ENCODE measurements around the gene SLC16A2.

Gene SLC16A2

DNA sequence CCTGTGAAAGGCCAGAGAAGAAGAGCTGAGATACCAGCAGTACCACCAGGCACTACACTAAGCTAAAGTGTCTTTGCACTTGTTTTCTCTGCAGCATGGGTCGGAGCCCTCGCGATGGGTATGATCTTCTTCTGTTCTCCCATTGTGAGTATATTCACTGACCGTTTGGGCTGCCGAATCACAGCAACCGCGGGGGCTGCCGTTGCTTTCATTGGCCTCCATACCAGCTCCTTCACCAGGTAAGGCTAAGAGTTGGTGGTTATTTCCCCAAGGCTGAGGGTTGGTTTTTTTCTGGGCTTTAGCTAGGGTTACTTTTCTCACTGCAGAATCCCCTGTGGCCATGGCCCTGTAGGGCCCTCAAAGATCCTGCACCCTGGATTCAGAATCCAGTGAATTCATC, 99.6 kb downstream of the SLC16A2 start:
- H3K4me1 ChIP-seq (ENCODE audit: control insufficient read depth, low read length) = no peaks in the 10 kb centered on the region
- H3K27ac ChIP-seq (ENCODE audit: low read depth, low read length) = no peak overlapping the region
- no peaks in the 10 kb centered on the region for H4K20me1 ChIP-seq (ENCODE audit: control insufficient read depth, insufficient read depth, low read depth, low read length)
- H3K4me3 ChIP-seq (ENCODE audit: low read length) = no peak overlapping the region
- H3K9me2 ChIP-seq (replicated peaks; ENCODE audit: control insufficient read depth, low read length) = no peaks in the 10 kb centered on the region
- no peaks in the 10 kb centered on the region for H3F3A ChIP-seq (ENCODE audit: control insufficient read depth, insufficient read depth)
- no peak for TF ChIP-seq EZH2phosphoT487 (IDR thresholded peaks at IDR 0.05; ENCODE audit: borderline replicate concordance, low read length)
- TF ChIP-seq, protein P1, sequence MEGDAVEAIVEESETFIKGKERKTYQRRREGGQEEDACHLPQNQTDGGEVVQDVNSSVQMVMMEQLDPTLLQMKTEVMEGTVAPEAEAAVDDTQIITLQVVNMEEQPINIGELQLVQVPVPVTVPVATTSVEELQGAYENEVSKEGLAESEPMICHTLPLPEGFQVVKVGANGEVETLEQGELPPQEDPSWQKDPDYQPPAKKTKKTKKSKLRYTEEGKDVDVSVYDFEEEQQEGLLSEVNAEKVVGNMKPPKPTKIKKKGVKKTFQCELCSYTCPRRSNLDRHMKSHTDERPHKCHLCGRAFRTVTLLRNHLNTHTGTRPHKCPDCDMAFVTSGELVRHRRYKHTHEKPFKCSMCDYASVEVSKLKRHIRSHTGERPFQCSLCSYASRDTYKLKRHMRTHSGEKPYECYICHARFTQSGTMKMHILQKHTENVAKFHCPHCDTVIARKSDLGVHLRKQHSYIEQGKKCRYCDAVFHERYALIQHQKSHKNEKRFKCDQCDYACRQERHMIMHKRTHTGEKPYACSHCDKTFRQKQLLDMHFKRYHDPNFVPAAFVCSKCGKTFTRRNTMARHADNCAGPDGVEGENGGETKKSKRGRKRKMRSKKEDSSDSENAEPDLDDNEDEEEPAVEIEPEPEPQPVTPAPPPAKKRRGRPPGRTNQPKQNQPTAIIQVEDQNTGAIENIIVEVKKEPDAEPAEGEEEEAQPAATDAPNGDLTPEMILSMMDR (IDR thresholded peaks at IDR 0.05; ENCODE audit: low read depth, low read length, poor library complexity, severe bottlenecking) = no peak
- no peaks in the 10 kb centered on the region for H3K27me3 ChIP-seq (ENCODE audit: control insufficient read depth, low read length)
- H3K4me2 ChIP-seq (ENCODE audit: low read length) = no peak overlapping the region
- no peaks in the 10 kb centered on the region for H3K9me3 ChIP-seq (ENCODE audit: control insufficient read depth, insufficient read depth, low read length)
- H3K36me3 ChIP-seq (ENCODE audit: control insufficient read depth, low read length) = no peaks in the 10 kb centered on the region
- H3K79me2 ChIP-seq (ENCODE audit: control insufficient read depth, low read length) = no peaks in the 10 kb centered on the region

DNA sequence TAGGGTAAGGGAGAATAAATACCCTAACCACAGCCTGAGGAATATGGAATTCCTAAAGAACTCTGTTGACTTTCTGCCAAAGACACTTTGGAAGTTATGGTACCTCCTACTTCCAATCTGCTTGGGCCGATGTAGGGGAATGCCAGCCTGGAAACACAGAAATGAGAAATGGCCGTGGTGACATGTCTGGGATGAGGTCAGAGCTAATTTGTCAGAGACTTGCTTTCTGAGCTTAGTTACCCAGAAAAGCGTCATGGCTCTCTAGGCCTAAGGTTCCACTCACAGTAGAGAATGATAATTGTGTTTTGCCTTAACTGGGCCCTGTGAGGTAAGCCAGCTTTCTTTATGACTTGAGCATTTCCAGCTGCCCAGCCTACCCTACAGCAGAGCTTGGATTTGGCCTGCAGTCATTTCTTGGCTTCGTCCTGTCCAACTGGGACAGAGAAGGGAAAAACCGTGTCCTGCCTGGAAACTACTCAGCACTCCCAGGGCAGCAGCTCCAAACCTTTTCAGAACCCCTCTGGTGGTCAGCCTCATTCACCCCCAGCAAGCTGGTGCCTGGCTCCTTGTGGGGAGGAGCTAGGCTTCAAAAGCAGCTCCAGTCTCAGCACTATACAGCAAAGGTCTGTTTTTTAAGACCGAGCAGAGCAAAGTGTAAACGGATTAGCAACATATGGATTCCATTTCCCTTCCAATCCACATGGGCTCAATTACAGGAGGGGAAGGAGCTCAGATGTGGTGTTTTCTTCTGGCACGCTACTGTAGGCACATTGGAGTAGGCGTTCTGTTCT, 100.9 kb downstream of the SLC16A2 start:
- Histone ChIP-seq H3K4me3 (ENCODE audit: low read length) (no peak overlapping the region), H3K27me3 (ENCODE audit: control insufficient read depth, low read length) (no peaks in the 10 kb centered on the region), H3K9me2 (replicated peaks; ENCODE audit: control insufficient read depth, low read length) (no peaks in the 10 kb centered on the region), H3F3A (ENCODE audit: control insufficient read depth, insufficient read depth) (no peaks in the 10 kb centered on the region), H3K4me1 (ENCODE audit: control insufficient read depth, low read length) (no peaks in the 10 kb centered on the region), H3K9me3 (ENCODE audit: control insufficient read depth, insufficient read depth, low read length) (no peaks in the 10 kb centered on the region), H3K27ac (ENCODE audit: low read depth, low read length) (no peak overlapping the region), H4K20me1 (ENCODE audit: control insufficient read depth, insufficient read depth, low read depth, low read length) (no peaks in the 10 kb centered on the region), H3K36me3 (ENCODE audit: control insufficient read depth, low read length) (no peaks in the 10 kb centered on the region), H3K79me2 (ENCODE audit: control insufficient read depth, low read length) (no peaks in the 10 kb centered on the region), H3K4me2 (ENCODE audit: low read length) (no peak overlapping the region)
- no peak for TF ChIP-seq EZH2phosphoT487 (IDR thresholded peaks at IDR 0.05; ENCODE audit: borderline replicate concordance, low read length)
- TF ChIP-seq, protein P1 (IDR thresholded peaks at IDR 0.05; ENCODE audit: low read depth, low read length, poor library complexity, severe bottlenecking) = no peak

DNA sequence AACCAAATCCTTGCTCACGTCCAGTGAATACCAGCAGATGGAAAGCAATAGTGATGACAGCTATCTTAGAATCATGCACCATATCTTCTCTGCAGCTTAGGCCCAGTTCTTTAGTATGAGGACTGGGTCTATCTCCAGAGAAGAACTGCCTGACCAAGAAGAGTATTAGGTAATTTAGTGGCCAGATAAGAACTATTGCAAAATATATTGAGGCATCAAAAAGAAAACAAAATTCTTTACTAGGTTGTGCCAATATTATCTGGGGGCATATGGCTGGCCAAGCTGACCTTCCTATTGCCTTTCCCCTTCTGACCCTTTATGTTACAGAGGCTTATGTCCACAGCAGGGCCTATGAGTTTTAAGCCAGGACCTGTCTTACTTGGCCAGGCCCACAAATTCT, 101.9 kb downstream of the SLC16A2 start:
- no peak overlapping the region for H3K4me2 ChIP-seq (ENCODE audit: low read length)
- H3K79me2 ChIP-seq (ENCODE audit: control insufficient read depth, low read length) = no peaks in the 10 kb centered on the region
- H4K20me1 ChIP-seq (ENCODE audit: control insufficient read depth, insufficient read depth, low read depth, low read length) = no peaks in the 10 kb centered on the region
- H3K36me3 ChIP-seq (ENCODE audit: control insufficient read depth, low read length) = no peaks in the 10 kb centered on the region
- H3K4me1 ChIP-seq (ENCODE audit: control insufficient read depth, low read length) = no peaks in the 10 kb centered on the region
- no peaks in the 10 kb centered on the region for H3F3A ChIP-seq (ENCODE audit: control insufficient read depth, insufficient read depth)
- no peaks in the 10 kb centered on the region for H3K9me2 ChIP-seq (replicated peaks; ENCODE audit: control insufficient read depth, low read length)
- H3K27ac ChIP-seq (ENCODE audit: low read depth, low read length) = no peak overlapping the region
- no peak for TF ChIP-seq EZH2phosphoT487 (IDR thresholded peaks at IDR 0.05; ENCODE audit: borderline replicate concordance, low read length)
- TF ChIP-seq, protein P1 (IDR thresholded peaks at IDR 0.05; ENCODE audit: low read depth, low read length, poor library complexity, severe bottlenecking) = no peak
- no peaks in the 10 kb centered on the region for H3K27me3 ChIP-seq (ENCODE audit: control insufficient read depth, low read length)
- H3K9me3 ChIP-seq (ENCODE audit: control insufficient read depth, insufficient read depth, low read length) = no peaks in the 10 kb centered on the region
- no peak overlapping the region for H3K4me3 ChIP-seq (ENCODE audit: low read length)
